ENCODE results near the gene RAB3GAP1. TPM values are rescaled to one million over a fixed set of nuclear protein-coding genes. Genes with fewer than 3 reads are reported as not detected.

The RAB3GAP1 gene
- total RNA-seq, 1 experiment from 2014 or later = 32.0 TPM

- no peaks in the 10 kb centered on the region for H3K9me3 Mint-ChIP-seq
- H3K27ac Mint-ChIP-seq = no peak overlapping the region
- DNase-seq = no peak
These were observed 80.2 kb downstream of the RAB3GAP1 start for GRCh38 chr2:135132314-135132713.

More at GRCh38 chr2:135132314-135132713, 80.2 kb downstream of the RAB3GAP1 start:
- Histone ChIP-seq H3K9me3 (ENCODE audit: control insufficient read depth, low read depth, low read length) (no peaks in the 10 kb centered on the region), H3K4me1 (ENCODE audit: insufficient read depth, low read length) (no peaks in the 10 kb centered on the region), H2BK12ac (ENCODE audit: insufficient read length, low read depth, low read length) (no peak overlapping the region), H3K23ac (ENCODE audit: insufficient read length, low read depth, low read length) (no peak overlapping the region), H2BK15ac (ENCODE audit: low read depth, low read length) (no peak overlapping the region), H3K56ac (ENCODE audit: insufficient read length, low read depth, low read length) (no peak overlapping the region), H3K27ac (ENCODE audit: insufficient read length, low read depth, low read length) (no peak overlapping the region), H4K91ac (ENCODE audit: insufficient read length, low read depth, low read length) (no peak overlapping the region), H4K20me1 (ENCODE audit: control insufficient read depth, insufficient read depth, insufficient read length) (no peaks in the 10 kb centered on the region), H3K4ac (ENCODE audit: low read depth, low read length) (no peak overlapping the region), H3K23me2 (ENCODE audit: insufficient read length, low read depth, low read length, poor library complexity, severe bottlenecking) (no peaks in the 10 kb centered on the region), H3K79me1 (ENCODE audit: insufficient read depth, low read depth, low read length, poor library complexity, severe bottlenecking) (no peaks in the 10 kb centered on the region), H3K14ac (ENCODE audit: insufficient read depth, low read length) (no peak overlapping the region), H2BK20ac (ENCODE audit: low read depth, low read length, poor library complexity, severe bottlenecking) (no peak overlapping the region), H2AK5ac (ENCODE audit: insufficient read length, low read length) (no peak overlapping the region), H3K79me2 (ENCODE audit: insufficient read depth, low read length) (no peaks in the 10 kb centered on the region), H2AFZ (ENCODE audit: low read length) (no peak overlapping the region), H3T11ph (ENCODE audit: low read length) (no peak overlapping the region), H2BK5ac (ENCODE audit: insufficient read length, low read length) (no peak overlapping the region), H4K8ac (replicated peaks; ENCODE audit: insufficient read length, low read depth, low read length) (no peak overlapping the region), H2BK120ac (ENCODE audit: low read depth, low read length, poor library complexity, severe bottlenecking) (no peak overlapping the region), H3K27me3 (ENCODE audit: insufficient read depth, low read length) (no peaks in the 10 kb centered on the region), H3K18ac (ENCODE audit: insufficient read length, low read depth, low read length) (no peak overlapping the region), H3K9ac (ENCODE audit: extremely low read depth, insufficient read length, low read length) (no peak overlapping the region), H4K5ac (ENCODE audit: insufficient read length, low read depth, low read length) (no peak overlapping the region), H3K4me2 (ENCODE audit: insufficient read depth, insufficient read length, low read length) (no peak overlapping the region)
- no peaks in the 10 kb centered on the region for H3K4me1 Mint-ChIP-seq
- H3K36me3 Mint-ChIP-seq (ENCODE audit: insufficient read depth in 1 of 3, low read depth in 3 of 3) = peaks cover 18 to 60% (median 44%) of the 10 kb centered on the region in 3 experiments; a peak in 6 of 7 replicates
- no peak for TF ChIP-seq CTCF (conservative IDR thresholded peaks at IDR 0.05)
- WGBS (ENCODE audit: extremely low coverage, insufficient read length, low lambda C conversion rate) = no CpG with 5 or more reads among the region's 1 CpG
- H3K27me3 Mint-ChIP-seq (ENCODE audit: low read depth) = no peaks in the 10 kb centered on the region
- H3K4me3 Mint-ChIP-seq = no peak overlapping the region

Data from H9 (cell line).